ENCODE results near the gene MSI1. TPM values are rescaled to one million over a fixed set of nuclear protein-coding genes. Genes with fewer than 3 reads are reported as not detected.

Gene MSI1
- total RNA-seq, 1 donor from 2014 or later: 1.0 TPM

GRCh38 chr12:120403869-120404268, 34.9 kb upstream of the MSI1 start:
- no peaks in the 10 kb centered on the region for H3K36me3 ChIP-seq (ENCODE audit: control insufficient read depth in 3 of 3, insufficient read depth in 3 of 3, low read length in 3 of 3)
- no peak overlapping the region for H3K9ac ChIP-seq (ENCODE audit: low read depth in 1 of 3, low read length in 3 of 3)
- no peaks in the 10 kb centered on the region for H3K9me3 ChIP-seq (ENCODE audit: control insufficient read depth in 3 of 3, low read length in 3 of 3)
- H3K27me3 ChIP-seq (ENCODE audit: control insufficient read depth in 3 of 3, insufficient read depth in 3 of 3, low read length in 3 of 3): peaks cover under 1 to 6% (median 4%) of the 10 kb centered on the region in 3 donors
- H3K4me3 ChIP-seq (ENCODE audit: low read length in 3 of 3): no peak overlapping the region
- H3K4me1 ChIP-seq (ENCODE audit: control insufficient read depth in 3 of 3, insufficient read depth in 3 of 3, low read length in 3 of 3): no peaks in the 10 kb centered on the region
- no peak overlapping the region for H3K27ac ChIP-seq (ENCODE audit: low read depth, low read length)

DNA sequence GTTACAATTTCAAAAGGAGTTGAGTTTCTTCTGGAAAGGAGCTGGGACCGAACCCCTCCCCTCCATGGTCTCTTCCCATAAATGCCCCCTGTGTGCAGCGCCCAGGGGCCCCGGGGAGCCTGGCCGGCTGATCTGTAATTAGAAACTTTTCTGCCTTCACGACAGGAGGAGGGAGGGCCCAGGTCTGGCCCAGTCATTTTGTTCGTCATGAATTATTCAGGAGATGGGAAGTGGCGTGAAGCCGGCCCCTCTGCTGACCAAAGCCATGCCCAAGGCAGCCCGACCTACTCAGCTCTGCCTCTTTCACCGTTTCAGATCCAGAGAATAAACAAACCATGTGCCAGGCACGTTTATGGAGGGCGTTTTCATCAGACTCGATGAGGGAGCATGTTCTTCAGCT, 33.3 kb upstream of the MSI1 start:
- H3K27ac ChIP-seq (ENCODE audit: low read depth, low read length): no peak overlapping the region
- H3K9me3 ChIP-seq (ENCODE audit: control insufficient read depth in 3 of 3, low read length in 3 of 3): no peaks in the 10 kb centered on the region
- H3K27me3 ChIP-seq (ENCODE audit: control insufficient read depth in 3 of 3, insufficient read depth in 3 of 3, low read length in 3 of 3): peaks cover 4 to 19% (median 12%) of the 10 kb centered on the region in 3 donors
- H3K36me3 ChIP-seq (ENCODE audit: control insufficient read depth in 3 of 3, insufficient read depth in 3 of 3, low read length in 3 of 3): no peaks in the 10 kb centered on the region
- no peak overlapping the region for H3K4me3 ChIP-seq (ENCODE audit: low read length in 3 of 3)
- H3K9ac ChIP-seq (ENCODE audit: low read depth in 1 of 3, low read length in 3 of 3): no peak overlapping the region
- H3K4me1 ChIP-seq (ENCODE audit: control insufficient read depth in 3 of 3, insufficient read depth in 3 of 3, low read length in 3 of 3): no peaks in the 10 kb centered on the region

GRCh38 chr12:120399531-120399930, 30.6 kb upstream of the MSI1 start:
- Histone ChIP-seq H3K36me3 (ENCODE audit: control insufficient read depth in 3 of 3, insufficient read depth in 3 of 3, low read length in 3 of 3) (no peaks in the 10 kb centered on the region), H3K4me3 (ENCODE audit: low read length in 3 of 3) (no peak overlapping the region), H3K27ac (ENCODE audit: low read depth, low read length) (no peak overlapping the region), H3K4me1 (ENCODE audit: control insufficient read depth in 3 of 3, insufficient read depth in 3 of 3, low read length in 3 of 3) (no peaks in the 10 kb centered on the region), H3K27me3 (ENCODE audit: control insufficient read depth in 3 of 3, insufficient read depth in 3 of 3, low read length in 3 of 3) (peaks cover 6 to 26% (median 21%) of the 10 kb centered on the region in 3 donors), H3K9ac (ENCODE audit: low read depth in 1 of 3, low read length in 3 of 3) (no peak overlapping the region), H3K9me3 (ENCODE audit: control insufficient read depth in 3 of 3, low read length in 3 of 3) (no peaks in the 10 kb centered on the region)

DNA sequence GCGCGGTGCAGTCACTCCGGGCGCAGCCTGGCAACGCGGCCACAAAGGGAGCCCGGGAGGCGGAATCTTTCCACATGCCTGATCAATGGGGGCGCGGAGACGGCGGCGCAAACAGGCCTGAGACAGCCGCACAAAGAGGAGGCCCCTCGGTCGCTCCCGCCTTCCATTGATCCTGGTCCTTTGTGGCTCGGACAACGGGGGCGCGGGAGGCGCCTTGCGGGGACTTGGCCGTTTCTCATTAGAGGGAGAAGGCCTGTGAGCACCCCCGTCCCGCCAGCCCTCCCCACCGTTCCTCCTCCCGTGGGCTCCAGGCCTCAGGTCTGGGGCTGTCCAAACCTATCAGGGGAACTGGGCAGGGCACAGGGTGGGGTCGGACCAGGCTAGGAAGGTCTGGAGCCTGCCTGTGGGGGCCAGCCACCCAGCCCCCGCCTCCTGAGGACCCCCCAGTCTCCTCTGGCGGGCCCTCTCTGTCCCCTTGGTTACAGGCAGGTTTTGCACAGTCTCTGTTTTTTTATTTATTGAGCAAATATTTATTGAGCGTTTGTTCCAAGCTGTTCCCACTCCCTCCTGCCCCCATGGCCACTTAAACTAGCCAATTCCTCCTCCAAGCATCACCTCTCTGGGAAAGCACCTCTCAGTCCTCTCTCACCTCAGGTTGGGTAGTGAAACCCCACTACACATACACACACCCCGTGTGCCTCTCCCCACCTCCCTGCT, 29.0 kb upstream of the MSI1 start:
- no peak overlapping the region for H3K9ac ChIP-seq (ENCODE audit: low read depth in 1 of 3, low read length in 3 of 3)
- H3K27ac ChIP-seq (ENCODE audit: low read depth, low read length): no peak overlapping the region

DNA sequence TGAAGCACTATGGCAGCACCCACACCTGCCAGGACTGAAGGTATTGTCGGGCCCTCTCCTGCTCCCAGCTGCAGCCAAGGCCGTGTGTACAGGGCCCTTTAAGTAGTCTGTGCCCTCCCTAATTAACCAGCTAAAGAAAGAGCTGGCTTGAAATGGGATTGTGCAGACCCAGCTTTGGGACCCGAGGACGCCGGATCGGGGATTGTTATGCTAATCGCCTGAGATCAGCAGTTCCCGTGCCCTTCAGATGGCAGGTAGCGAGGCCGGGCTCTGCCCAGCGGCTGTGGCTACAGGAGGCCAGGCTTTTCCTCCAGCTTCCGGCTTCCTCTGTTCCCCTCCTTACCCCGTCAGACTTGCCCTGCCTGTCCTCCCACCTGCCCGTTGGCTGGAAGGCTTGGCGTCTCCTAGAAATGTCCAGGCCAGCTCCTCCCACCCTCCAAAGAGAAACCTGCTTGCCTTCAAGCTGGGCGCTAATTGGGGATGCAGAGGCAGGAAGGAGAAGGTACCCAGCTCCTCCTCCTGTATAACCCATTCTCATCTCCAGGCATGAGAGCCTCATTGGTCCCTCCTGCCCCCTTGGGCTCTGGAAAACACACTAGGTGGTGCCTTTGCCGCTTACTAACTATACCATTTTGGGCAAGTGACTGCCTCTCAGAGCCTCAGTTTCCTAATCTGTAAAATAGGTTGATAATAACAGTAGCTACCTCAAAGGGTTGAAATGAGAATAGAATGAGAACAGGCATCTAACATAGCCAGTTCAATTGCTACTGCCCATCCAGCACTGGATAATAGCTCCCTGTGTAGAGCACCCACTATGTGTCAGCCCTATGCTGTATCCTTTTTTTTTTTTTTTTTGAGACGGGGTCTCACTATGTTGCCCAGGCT, 25.8 kb upstream of the MSI1 start:
- Histone ChIP-seq H3K27me3 (ENCODE audit: control insufficient read depth in 3 of 3, insufficient read depth in 3 of 3, low read length in 3 of 3) (peaks cover 15 to 35% (median 30%) of the 10 kb centered on the region in 3 donors), H3K27ac (ENCODE audit: low read depth, low read length) (no peak overlapping the region), H3K4me1 (ENCODE audit: control insufficient read depth in 3 of 3, insufficient read depth in 3 of 3, low read length in 3 of 3) (no peaks in the 10 kb centered on the region), H3K9ac (ENCODE audit: low read depth in 1 of 3, low read length in 3 of 3) (no peak overlapping the region), H3K4me3 (ENCODE audit: low read length in 3 of 3) (no peak overlapping the region), H3K9me3 (ENCODE audit: control insufficient read depth in 3 of 3, low read length in 3 of 3) (no peaks in the 10 kb centered on the region), H3K36me3 (ENCODE audit: control insufficient read depth in 3 of 3, insufficient read depth in 3 of 3, low read length in 3 of 3) (no peaks in the 10 kb centered on the region)

More for the DNA sequence above, 29.0 kb upstream of the MSI1 start:
- Histone ChIP-seq H3K27me3 (ENCODE audit: control insufficient read depth in 3 of 3, insufficient read depth in 3 of 3, low read length in 3 of 3) (peaks cover 14 to 36% (median 30%) of the 10 kb centered on the region in 3 donors), H3K4me3 (ENCODE audit: low read length in 3 of 3) (no peak overlapping the region), H3K9me3 (ENCODE audit: control insufficient read depth in 3 of 3, low read length in 3 of 3) (no peaks in the 10 kb centered on the region), H3K4me1 (ENCODE audit: control insufficient read depth in 3 of 3, insufficient read depth in 3 of 3, low read length in 3 of 3) (no peaks in the 10 kb centered on the region), H3K36me3 (ENCODE audit: control insufficient read depth in 3 of 3, insufficient read depth in 3 of 3, low read length in 3 of 3) (no peaks in the 10 kb centered on the region)

DNA sequence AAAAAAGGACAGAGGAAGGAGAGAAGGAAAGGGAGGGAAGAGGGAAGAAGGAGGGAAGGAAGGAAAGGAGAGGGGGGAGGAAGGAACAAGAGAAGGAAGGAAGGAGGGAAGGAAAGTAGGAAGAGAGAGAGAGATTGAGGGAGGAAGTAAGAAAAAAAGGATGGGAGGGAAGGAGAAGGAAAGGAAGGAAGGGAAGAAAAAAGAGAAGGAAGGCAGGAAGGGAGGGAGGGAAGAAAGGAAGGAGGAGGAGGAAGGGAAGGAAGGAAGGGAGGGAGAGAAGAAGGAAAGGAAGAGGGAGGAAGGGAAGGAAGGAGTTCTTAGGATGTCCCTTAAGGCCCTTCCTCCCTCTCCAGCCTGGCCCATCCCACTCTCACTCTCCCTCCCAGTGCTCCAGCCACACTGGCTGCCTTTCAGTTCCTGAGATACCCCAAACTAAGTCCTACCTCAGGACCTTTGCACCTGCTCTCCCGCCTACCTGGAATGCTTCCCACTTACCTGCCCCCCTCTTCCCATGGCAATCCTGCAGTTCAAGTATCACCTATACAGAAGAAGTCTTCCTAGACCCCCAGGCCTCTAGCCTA, 21.7 kb upstream of the MSI1 start:
- Histone ChIP-seq H3K4me1 (ENCODE audit: control insufficient read depth in 3 of 3, insufficient read depth in 3 of 3, low read length in 3 of 3) (peaks cover 0 to 5% (median 0%) of the 10 kb centered on the region in 3 donors), H3K9me3 (ENCODE audit: control insufficient read depth in 3 of 3, low read length in 3 of 3) (no peaks in the 10 kb centered on the region), H3K4me3 (ENCODE audit: low read length in 3 of 3) (no peak overlapping the region), H3K9ac (ENCODE audit: low read depth in 1 of 3, low read length in 3 of 3) (no peak overlapping the region), H3K27me3 (ENCODE audit: control insufficient read depth in 3 of 3, insufficient read depth in 3 of 3, low read length in 3 of 3) (peaks cover 25 to 37% (median 35%) of the 10 kb centered on the region in 3 donors), H3K27ac (ENCODE audit: low read depth, low read length) (no peak overlapping the region), H3K36me3 (ENCODE audit: control insufficient read depth in 3 of 3, insufficient read depth in 3 of 3, low read length in 3 of 3) (no peaks in the 10 kb centered on the region)

- H3K27ac ChIP-seq (ENCODE audit: low read depth, low read length): no peak overlapping the region
- H3K9me3 ChIP-seq (ENCODE audit: control insufficient read depth in 3 of 3, low read length in 3 of 3): no peaks in the 10 kb centered on the region
- no peak overlapping the region for H3K9ac ChIP-seq (ENCODE audit: low read depth in 1 of 3, low read length in 3 of 3)
- H3K36me3 ChIP-seq (ENCODE audit: control insufficient read depth in 3 of 3, insufficient read depth in 3 of 3, low read length in 3 of 3): no peaks in the 10 kb centered on the region
- H3K4me3 ChIP-seq (ENCODE audit: low read length in 3 of 3): peak overlapping the region in 1 of 3 donors; percentile 22
- peaks cover 0 to 5% (median 0%) of the 10 kb centered on the region in 3 donors for H3K4me1 ChIP-seq (ENCODE audit: control insufficient read depth in 3 of 3, insufficient read depth in 3 of 3, low read length in 3 of 3)
- peaks cover 22 to 25% (median 23%) of the 10 kb centered on the region in 3 donors for H3K27me3 ChIP-seq (ENCODE audit: control insufficient read depth in 3 of 3, insufficient read depth in 3 of 3, low read length in 3 of 3)
These were observed 19.9 kb upstream of the MSI1 start for GRCh38 chr12:120388691-120389481.

- no peak overlapping the region for H3K4me3 ChIP-seq (ENCODE audit: low read length in 3 of 3)
- H3K4me1 ChIP-seq (ENCODE audit: control insufficient read depth in 3 of 3, insufficient read depth in 3 of 3, low read length in 3 of 3): no peaks in the 10 kb centered on the region
- H3K27me3 ChIP-seq (ENCODE audit: control insufficient read depth in 3 of 3, insufficient read depth in 3 of 3, low read length in 3 of 3): peaks cover 4 to 13% (median 13%) of the 10 kb centered on the region in 3 donors
- no peak overlapping the region for H3K27ac ChIP-seq (ENCODE audit: low read depth, low read length)
- H3K9me3 ChIP-seq (ENCODE audit: control insufficient read depth in 3 of 3, low read length in 3 of 3): no peaks in the 10 kb centered on the region
- H3K36me3 ChIP-seq (ENCODE audit: control insufficient read depth in 3 of 3, insufficient read depth in 3 of 3, low read length in 3 of 3): no peaks in the 10 kb centered on the region
- no peak overlapping the region for H3K9ac ChIP-seq (ENCODE audit: low read depth in 1 of 3, low read length in 3 of 3)
These were observed 12.9 kb upstream of the MSI1 start for GRCh38 chr12:120381752-120382419.

DNA sequence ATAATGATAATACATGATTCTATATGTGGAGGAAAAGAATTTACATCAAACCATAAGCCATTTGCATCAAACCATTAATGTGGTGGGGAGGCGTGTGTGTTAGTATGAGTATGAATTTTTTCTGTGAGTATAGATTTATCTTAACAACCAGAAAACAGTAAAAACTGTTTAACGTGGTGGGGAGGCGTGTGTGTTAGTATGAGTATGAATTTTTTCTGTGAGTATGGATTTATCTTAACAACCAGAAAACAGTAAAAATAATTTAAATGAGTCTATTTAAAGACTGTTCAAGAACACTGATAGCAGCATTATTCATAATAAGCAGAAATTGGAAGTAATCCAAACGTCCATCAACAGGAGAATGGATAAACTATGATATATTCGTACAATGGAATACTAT, 9.1 kb upstream of the MSI1 start:
- Histone ChIP-seq H3K4me1 (ENCODE audit: control insufficient read depth in 3 of 3, insufficient read depth in 3 of 3, low read length in 3 of 3) (no peaks in the 10 kb centered on the region), H3K27me3 (ENCODE audit: control insufficient read depth in 3 of 3, insufficient read depth in 3 of 3, low read length in 3 of 3) (peaks cover 27 to 30% (median 29%) of the 10 kb centered on the region in 3 donors), H3K27ac (ENCODE audit: low read depth, low read length) (no peak overlapping the region), H3K36me3 (ENCODE audit: control insufficient read depth in 3 of 3, insufficient read depth in 3 of 3, low read length in 3 of 3) (no peaks in the 10 kb centered on the region), H3K9me3 (ENCODE audit: control insufficient read depth in 3 of 3, low read length in 3 of 3) (no peaks in the 10 kb centered on the region), H3K4me3 (ENCODE audit: low read length in 3 of 3) (no peak overlapping the region), H3K9ac (ENCODE audit: low read depth in 1 of 3, low read length in 3 of 3) (no peak overlapping the region)

Measured in skeletal muscle tissue (tissue), 4 donors.